KMS-11 (cell line): ENCODE results near the gene HCN4.

Experiments
- H2AFZ ChIP-seq: fragments of 200-600 bp; sonication (generic); 2 replicates; pipeline ENCODE4 v1.6.1; 2016; ENCODE audit warnings: antibody characterized with exemption, mixed run types, low read depth
- H3K27ac ChIP-seq: fragments of 200-600 bp; sonication (generic); 2 replicates; pipeline ENCODE4 v1.6.1; 2016; ENCODE audit warnings: mild to moderate bottlenecking, mixed run types
- H3K27me3 ChIP-seq: fragments of 200-600 bp; sonication (generic); 2 replicates; pipeline ENCODE4 v1.6.1; 2017; ENCODE audit warnings: mild to moderate bottlenecking, low read depth, mixed run types, moderate library complexity; ENCODE audit not compliant: insufficient read depth
- H3K36me3 ChIP-seq: fragments of 200-600 bp; sonication (generic); 2 replicates; pipeline ENCODE4 v1.6.1; 2017; ENCODE audit warnings: mild to moderate bottlenecking, mixed run types; ENCODE audit not compliant: insufficient read depth
- H3K4me1 ChIP-seq: fragments of 200-600 bp; sonication (generic); 2 replicates; pipeline ENCODE4 v1.6.1; 2016; ENCODE audit warnings: mild to moderate bottlenecking, low read depth, mixed run types; ENCODE audit not compliant: poor library complexity, severe bottlenecking
- H3K4me2 ChIP-seq: fragments of 200-600 bp; sonication (generic); 2 replicates; pipeline ENCODE4 v1.7.0; 2016; ENCODE audit warnings: mild to moderate bottlenecking, mixed run types
- H3K4me3 ChIP-seq: fragments of 200-600 bp; sonication (generic); IDR thresholded peaks from 2 replicates; pipeline ENCODE4 v1.6.1; 2017; ENCODE audit warnings: low read depth, low read length, mixed read lengths; ENCODE audit not compliant: insufficient read depth
- H3K79me2 ChIP-seq: fragments of 200-600 bp; sonication (generic); 2 replicates; pipeline ENCODE4 v1.6.1; 2016; ENCODE audit warnings: low read depth, mixed run types; ENCODE audit not compliant: insufficient read depth
- H3K9ac ChIP-seq: fragments of 200-600 bp; sonication (generic); 2 replicates; pipeline ENCODE4 v1.6.1; 2016; ENCODE audit warnings: mild to moderate bottlenecking, mixed run types
- H4K20me1 ChIP-seq: fragments of 200-600 bp; sonication (generic); 2 replicates; pipeline ENCODE4 v1.6.1; 2016; ENCODE audit warnings: mild to moderate bottlenecking, mixed run types; ENCODE audit not compliant: insufficient read depth
- TF ChIP-seq, protein P1 (sequence below): fragments of 200-600 bp; sonication (generic); conservative IDR thresholded peaks from 2 replicates; pipeline ENCODE4 v1.6.1; 2017; ENCODE audit warnings: low read depth, mild to moderate bottlenecking, antibody characterized with exemption, low read length, moderate library complexity, mixed read lengths

The HCN4 gene

GRCh38 chr15:73318463-73319351, 50.1 kb downstream of the HCN4 start:
- H3K36me3 ChIP-seq: no peaks in the 10 kb centered on the region
- TF ChIP-seq, protein P1, sequence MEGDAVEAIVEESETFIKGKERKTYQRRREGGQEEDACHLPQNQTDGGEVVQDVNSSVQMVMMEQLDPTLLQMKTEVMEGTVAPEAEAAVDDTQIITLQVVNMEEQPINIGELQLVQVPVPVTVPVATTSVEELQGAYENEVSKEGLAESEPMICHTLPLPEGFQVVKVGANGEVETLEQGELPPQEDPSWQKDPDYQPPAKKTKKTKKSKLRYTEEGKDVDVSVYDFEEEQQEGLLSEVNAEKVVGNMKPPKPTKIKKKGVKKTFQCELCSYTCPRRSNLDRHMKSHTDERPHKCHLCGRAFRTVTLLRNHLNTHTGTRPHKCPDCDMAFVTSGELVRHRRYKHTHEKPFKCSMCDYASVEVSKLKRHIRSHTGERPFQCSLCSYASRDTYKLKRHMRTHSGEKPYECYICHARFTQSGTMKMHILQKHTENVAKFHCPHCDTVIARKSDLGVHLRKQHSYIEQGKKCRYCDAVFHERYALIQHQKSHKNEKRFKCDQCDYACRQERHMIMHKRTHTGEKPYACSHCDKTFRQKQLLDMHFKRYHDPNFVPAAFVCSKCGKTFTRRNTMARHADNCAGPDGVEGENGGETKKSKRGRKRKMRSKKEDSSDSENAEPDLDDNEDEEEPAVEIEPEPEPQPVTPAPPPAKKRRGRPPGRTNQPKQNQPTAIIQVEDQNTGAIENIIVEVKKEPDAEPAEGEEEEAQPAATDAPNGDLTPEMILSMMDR: no peak
- H3K9ac ChIP-seq: no peak overlapping the region
- H3K27ac ChIP-seq: no peak overlapping the region
- no peaks in the 10 kb centered on the region for H3K4me1 ChIP-seq
- no peak overlapping the region for H2AFZ ChIP-seq
- no peaks in the 10 kb centered on the region for H3K79me2 ChIP-seq
- no peaks in the 10 kb centered on the region for H3K27me3 ChIP-seq
- no peak overlapping the region for H3K4me2 ChIP-seq
- H4K20me1 ChIP-seq: no peaks in the 10 kb centered on the region
- no peak overlapping the region for H3K4me3 ChIP-seq

GRCh38 chr15:73317651-73318462, 50.9 kb downstream of the HCN4 start:
- Histone ChIP-seq H3K36me3 (no peaks in the 10 kb centered on the region), H3K79me2 (no peaks in the 10 kb centered on the region), H3K4me1 (no peaks in the 10 kb centered on the region), H3K4me3 (no peak overlapping the region), H3K27me3 (no peaks in the 10 kb centered on the region), H4K20me1 (no peaks in the 10 kb centered on the region), H2AFZ (no peak overlapping the region), H3K27ac (no peak overlapping the region), H3K4me2 (no peak overlapping the region), H3K9ac (no peak overlapping the region)
- TF ChIP-seq, protein P1: no peak

DNA sequence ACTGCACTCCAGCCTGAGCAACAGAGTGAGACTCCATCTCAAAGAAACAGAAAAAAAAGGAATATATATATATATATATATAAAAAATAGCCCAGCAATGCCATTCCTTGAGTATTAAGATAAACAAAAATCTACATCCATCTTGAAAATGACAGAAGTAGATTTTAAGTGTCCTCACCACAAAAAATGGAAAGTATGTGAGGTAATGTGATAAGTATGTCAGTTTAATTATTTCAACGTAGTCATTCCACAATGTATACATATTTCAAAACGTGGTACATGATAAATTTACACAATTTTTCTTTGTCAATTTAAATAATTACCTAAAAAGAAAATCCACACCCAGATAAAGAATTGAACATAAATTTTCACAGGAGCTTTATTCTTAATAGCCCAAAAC, 54.9 kb downstream of the HCN4 start:
- H3K4me3 ChIP-seq: no peak overlapping the region
- no peak overlapping the region for H3K9ac ChIP-seq
- H3K36me3 ChIP-seq: no peaks in the 10 kb centered on the region
- H3K79me2 ChIP-seq: no peaks in the 10 kb centered on the region
- no peak overlapping the region for H3K27ac ChIP-seq
- TF ChIP-seq, protein P1: no peak
- H2AFZ ChIP-seq: no peak overlapping the region
- no peak overlapping the region for H3K4me2 ChIP-seq
- H3K4me1 ChIP-seq: no peaks in the 10 kb centered on the region
- no peaks in the 10 kb centered on the region for H3K27me3 ChIP-seq
- no peaks in the 10 kb centered on the region for H4K20me1 ChIP-seq

- TF ChIP-seq, protein P1: no peak
- H2AFZ ChIP-seq: no peak overlapping the region
- no peak overlapping the region for H3K9ac ChIP-seq
- H4K20me1 ChIP-seq: no peaks in the 10 kb centered on the region
- H3K27me3 ChIP-seq: no peaks in the 10 kb centered on the region
- no peaks in the 10 kb centered on the region for H3K36me3 ChIP-seq
- H3K4me1 ChIP-seq: no peaks in the 10 kb centered on the region
- H3K4me2 ChIP-seq: no peak overlapping the region
- H3K79me2 ChIP-seq: no peaks in the 10 kb centered on the region
- no peak overlapping the region for H3K4me3 ChIP-seq
- no peak overlapping the region for H3K27ac ChIP-seq
Observed at GRCh38 chr15:73308305-73308704, 60.5 kb downstream of the HCN4 start.
